Measurements from ENCODE around the gene CDHR2.
"Not testable (repeated sequence)": the region's sequence is repeated elsewhere in the genome, so short reads cannot be mapped to it uniquely, and the experiment has no call there.

DNA sequence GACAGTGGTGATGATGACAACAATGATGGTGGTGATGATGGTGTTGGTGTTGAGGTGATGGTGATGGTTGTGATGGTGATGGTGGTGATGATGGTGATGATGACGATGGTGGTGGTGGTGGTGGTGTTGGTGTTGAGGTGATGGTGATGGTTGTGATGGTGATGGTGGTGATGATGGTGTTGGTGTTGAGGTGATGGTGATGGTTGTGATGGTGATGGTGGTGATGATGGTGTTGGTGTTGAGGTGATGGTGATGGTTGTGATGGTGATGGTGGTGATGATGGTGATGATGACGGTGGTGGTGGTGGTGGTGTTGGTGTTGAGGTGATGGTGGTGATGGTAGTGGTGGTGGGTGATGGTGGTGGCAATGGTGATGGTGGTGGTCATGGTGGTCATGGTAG, 42.5 kb downstream of the CDHR2 start:
- TF ChIP-seq, protein P1, sequence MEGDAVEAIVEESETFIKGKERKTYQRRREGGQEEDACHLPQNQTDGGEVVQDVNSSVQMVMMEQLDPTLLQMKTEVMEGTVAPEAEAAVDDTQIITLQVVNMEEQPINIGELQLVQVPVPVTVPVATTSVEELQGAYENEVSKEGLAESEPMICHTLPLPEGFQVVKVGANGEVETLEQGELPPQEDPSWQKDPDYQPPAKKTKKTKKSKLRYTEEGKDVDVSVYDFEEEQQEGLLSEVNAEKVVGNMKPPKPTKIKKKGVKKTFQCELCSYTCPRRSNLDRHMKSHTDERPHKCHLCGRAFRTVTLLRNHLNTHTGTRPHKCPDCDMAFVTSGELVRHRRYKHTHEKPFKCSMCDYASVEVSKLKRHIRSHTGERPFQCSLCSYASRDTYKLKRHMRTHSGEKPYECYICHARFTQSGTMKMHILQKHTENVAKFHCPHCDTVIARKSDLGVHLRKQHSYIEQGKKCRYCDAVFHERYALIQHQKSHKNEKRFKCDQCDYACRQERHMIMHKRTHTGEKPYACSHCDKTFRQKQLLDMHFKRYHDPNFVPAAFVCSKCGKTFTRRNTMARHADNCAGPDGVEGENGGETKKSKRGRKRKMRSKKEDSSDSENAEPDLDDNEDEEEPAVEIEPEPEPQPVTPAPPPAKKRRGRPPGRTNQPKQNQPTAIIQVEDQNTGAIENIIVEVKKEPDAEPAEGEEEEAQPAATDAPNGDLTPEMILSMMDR (IDR thresholded peaks at IDR 0.05): not testable (repeated sequence)
- not testable (repeated sequence) for TF ChIP-seq POLR2A (IDR thresholded peaks at IDR 0.05)

Data from uterus (tissue), 2 donors.